Activated CD8-positive, alpha-beta memory T cell treated with anti-CD3 and anti-CD28 coated beads, Interleukin-2, amount 50 U/mL, for 24 hours (primary cell): ENCODE measurements around the gene SDC1.
"Not testable (repeated sequence)": the region's sequence is repeated elsewhere in the genome, so short reads cannot be mapped to it uniquely, and the experiment has no call there.

Source experiments
- DNase-seq: peaks from one replicate; pipeline ENCODE4 v3.0.0-alpha.2; 2020; ENCODE audit errors: extremely low read depth

Gene SDC1

DNA sequence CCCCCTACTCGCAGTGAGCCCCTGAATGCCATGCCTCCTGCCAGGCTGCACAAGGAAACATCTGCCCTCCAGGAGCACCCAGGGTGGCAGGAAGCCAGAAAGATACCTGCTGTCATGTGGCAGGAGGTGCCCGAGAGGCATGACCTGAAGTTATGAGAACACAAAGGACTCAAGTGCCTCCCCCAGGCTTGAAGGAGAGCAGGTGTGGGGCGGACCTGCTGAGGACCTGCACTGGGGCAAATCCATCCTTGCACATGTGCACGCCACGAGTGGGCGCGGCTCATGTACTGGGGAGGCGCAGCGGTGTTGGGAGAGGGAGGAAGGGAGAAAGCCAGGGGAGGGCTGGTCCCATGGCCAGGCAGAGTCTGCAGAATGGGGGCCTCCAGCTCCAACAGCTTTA is 26.9 kb downstream of the SDC1 start:
- no peak for DNase-seq

DNA sequence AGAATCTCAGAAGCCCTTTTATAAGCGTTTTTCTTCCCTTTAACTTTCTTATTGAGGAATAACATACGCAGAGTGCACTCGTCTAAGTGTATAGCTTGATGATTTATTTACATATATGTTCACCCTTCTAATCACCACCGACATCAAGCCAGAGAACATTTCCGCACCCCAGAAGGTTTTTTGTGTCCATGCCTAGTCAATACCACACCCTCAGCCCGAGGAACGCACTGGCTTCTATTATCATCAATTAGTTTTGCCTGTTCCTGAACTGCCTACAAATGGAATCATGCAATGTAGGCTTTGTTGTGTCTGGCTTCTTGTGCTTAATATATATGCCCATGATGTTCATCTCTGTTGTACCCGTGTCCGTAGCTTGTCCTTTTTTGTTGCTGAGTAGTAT is 27.7 kb downstream of the SDC1 start:
- DNase-seq = no peak

DNA sequence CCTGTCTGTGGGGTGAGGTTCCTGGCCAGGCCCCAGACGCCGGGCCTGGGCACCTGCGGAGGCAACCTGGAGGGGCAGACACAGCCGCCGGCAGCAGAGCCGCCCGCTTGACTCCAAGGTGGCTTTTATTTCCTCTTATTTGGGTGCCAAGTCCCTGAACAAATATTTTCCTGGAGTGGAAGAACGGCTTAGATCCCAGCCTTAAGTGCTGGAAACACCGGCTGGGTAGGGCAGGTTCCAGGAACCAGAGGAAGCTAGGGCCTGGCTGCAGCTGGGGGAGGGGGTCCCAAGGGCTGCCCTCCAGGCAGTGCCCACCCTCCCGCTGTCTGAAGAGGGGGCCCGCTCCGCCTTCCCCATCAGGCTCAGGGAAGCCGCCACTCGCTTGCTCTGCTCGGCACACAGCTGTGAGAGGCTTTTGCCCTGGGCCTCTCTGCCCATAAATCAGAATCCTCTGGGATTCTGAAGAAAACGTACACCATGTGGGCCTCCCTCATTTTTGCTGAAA is 28.2 kb downstream of the SDC1 start:
- no peak for DNase-seq

DNA sequence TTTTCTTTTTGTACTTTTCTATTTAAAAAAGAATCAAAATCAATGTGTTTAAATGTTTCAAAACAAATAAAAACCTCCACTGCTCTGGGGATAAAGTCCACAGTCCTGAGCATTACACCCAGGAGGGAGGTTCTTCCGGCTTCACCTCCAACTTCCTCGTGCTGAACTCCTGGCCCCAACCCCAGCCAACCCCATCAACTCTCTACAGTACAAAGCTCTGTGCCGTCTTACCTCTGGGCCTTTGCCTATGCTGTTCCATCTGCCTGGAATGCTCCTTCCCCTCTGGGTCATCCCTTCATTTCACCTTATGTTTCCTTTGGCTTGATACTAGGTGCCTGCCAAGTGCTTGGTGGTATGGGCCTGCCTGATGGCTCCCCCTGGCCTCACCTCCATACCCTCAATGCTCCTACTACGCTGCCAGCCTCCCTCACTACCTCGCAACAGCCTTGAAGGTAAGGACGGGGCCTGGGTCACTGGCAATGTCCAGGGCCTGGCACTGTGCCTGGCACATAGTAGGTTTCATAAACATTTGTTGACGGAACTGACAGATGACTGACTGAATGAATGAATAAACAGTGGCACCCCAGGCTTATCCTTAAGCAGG is 28.8 kb downstream of the SDC1 start:
- DNase-seq = no peak

DNA sequence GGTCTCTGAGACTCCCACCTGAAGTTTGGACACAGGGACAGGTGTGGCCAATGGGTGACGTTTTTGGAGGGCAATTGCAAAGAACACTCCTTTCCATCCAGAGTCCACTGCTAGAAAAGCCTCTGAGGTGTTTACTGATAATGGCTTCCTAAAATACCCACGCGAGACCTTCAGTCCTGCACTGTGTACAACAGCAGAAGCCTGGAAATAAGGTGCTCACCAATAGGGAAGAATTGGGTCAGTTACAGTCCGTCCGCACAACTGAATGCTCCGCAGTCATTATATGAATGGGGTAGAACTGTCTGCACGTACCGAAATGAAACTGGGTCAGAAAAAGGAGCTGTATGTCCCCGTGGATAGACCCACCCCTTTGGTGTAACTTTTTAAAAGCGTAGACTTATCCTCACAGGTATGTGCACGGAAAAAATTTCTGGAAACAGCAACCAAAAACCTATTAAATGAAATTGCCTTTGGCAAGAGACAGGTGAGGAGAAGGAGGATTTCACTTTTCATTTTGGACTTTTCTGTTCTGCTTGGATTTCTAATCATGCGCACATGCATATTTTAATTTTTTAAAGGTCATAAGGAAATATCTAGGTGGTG is 29.4 kb downstream of the SDC1 start:
- DNase-seq = no peak

DNA sequence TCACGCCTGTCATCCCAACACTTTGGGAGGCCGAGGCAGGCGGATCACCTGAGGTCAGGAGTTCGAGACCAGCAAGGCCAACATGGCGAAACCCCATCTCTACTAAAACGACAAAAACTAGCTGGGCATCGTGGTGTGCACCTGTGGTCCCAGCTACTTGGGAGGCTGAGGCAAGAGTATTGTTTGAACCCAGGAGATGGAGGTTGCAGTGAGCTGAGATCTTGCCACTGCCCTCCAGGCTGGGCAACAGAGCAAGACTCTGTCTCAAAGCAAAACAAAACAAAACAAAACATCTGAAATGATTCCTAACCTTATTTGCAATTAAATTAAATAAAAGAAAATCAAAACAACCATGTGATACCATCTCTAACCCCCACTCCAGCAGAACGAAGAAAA is 29.9 kb downstream of the SDC1 start:
- not testable (repeated sequence) for DNase-seq

DNA sequence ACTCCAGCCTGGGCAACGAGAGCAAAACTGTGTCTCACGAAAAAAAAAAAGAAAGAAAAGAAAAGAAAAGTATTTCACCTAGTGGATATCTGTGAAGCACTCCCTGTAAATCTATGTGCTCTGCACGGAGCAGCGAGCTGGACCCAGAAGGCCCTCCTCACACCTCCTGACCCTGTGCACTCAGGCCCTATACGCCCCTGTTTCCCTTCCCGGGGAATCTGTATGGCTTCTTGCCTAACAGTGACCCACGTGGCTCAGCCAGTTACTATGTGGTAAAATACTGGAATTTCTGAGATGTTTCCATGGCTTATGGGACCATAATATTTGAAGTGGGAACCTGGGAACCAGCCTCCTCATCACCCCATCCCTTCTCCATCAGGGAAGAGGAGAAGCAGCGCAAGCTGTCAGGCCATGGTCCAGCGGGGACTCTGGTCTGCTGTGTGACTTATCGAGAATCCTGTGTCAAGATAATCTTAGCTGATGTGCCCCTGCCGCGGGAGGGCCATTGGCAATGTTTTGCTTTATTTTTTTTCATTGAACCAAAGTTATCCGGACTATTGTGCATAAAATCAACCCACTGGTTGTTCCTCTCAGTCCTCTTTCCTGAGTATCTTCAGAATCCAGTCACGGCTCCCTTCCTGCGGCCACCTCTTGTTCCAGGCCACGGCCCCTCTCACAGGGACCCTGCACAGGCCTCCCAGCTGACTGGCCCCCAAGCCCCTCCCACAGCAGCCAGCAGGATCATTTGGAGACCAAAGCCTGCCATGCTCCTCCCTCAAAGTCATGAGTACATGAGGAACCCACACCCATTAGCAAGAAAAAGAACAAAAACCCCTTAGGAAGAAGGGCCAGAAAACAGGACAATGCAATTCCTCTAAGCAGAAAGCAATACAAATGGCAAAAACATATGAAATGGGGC is 30.6 kb downstream of the SDC1 start:
- DNase-seq = no peak

DNA sequence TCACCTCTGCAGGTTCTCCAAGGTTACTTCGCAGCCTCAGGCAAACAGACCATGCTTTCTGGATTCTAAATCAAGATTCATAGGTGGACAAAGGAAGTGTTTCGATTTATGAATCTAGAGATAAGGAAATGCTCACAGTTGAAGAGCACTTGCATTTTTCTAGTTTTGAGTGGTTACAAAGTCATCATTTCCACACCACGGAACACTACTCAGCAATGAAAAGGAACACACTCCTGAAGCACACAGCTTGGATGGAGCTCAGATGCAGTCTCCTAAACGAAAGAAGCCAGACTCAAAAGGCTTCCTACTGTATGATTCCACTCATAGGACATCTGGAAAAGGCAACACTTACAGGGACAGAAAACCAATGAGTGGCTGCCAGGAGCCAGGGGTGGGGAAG is 31.7 kb downstream of the SDC1 start:
- no peak for DNase-seq

DNA sequence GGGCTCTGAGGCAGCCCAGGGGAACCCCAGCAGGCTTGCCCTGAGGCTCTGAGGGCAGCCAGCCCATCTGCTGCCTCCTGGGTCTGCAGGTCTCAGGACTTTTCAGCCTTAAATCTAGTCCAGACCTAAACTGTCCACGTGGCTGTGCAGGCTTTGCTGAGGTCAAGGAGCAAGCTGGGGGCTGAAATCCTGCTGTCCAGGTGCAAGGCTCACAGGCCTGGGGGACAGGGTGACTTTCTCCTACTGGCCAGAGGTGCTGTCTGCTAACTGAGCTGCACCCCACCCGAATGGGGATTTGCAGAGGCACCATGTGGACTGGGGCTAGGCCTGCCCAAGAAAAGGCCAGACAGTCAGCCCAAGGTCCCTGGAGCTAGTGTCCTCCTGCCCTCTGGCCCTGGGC is 32.1 kb downstream of the SDC1 start:
- no peak for DNase-seq

DNA sequence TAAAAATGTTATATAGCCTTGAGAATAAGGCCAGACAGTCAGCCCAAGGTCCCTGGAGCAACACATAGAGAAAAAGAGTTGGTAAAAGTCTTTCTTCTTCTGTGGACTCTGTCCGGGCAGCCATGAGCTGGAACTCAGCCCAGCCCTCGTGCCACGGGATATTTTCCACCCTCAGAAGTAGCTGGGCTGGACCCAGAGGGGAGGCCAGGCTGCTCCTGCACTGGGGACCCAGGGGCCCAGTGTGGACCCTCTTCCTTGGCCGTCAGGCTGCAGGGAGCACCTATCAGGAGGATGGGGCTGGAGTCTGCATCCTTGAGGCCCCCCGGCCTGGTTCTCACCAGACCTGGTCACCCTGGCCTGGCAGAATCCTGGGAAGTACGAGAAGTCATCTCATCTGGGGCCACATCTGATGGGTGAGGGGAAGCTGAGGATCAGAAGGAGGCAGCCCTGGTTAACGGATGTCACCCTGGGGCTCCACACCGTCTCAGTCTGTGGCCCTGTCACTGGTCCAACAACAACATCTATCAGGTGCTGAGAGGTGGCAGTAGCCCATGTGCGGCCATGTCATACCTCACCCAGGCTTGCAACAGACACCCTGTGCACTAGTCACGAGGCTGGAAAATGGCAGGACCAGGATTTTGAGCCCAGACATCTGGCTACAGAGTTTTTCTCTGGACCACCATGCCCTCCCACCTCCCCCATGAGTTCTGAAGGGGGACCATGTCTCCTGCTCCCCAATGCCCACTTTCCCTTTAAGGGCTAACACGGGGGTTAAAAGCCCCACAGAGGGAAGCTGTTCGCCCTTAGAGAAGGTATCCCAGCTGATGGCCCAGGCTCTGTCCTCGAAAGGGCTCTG is 33.0 kb downstream of the SDC1 start:
- DNase-seq = no peak

DNA sequence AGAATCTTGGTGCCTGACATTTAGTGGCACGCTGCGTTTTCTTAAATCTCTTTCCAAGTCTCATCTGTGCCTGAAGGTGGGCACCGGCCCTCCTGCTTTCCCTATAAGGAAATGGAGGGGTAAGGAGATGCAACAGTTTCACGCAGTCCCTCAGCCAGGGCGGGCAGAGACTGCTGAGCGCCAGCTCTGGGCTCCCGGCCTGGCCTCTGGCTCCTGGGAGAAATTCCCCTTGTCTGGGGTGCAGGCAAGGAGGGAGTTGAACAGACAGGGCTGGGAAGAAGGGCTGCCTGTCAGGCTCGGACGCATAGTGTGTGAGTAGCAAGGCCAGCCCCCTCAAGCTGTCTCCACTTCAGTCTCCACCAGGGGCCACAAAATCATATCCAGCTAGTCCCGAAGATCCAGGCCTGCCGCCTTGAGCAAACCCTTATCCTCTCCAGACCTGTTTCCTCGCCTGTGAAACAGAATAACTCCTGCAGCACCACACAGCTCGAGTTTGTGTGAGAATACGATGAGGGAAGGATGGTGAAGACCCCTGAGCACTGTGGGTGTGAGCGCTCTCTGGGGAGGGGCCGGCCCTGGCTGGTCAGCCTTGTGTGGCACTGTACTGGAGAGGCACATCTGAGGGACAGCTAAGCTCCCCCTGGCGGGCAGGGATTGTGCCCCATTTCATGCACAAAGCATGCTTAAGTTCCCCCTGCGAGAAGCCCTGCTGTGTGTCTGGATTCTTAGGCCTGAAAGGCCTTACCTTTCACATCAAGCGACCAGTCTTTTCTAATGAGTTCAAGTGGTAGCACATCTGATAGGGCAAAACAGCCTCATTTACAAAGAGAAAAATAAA is 33.8 kb downstream of the SDC1 start:
- no peak for DNase-seq

DNA sequence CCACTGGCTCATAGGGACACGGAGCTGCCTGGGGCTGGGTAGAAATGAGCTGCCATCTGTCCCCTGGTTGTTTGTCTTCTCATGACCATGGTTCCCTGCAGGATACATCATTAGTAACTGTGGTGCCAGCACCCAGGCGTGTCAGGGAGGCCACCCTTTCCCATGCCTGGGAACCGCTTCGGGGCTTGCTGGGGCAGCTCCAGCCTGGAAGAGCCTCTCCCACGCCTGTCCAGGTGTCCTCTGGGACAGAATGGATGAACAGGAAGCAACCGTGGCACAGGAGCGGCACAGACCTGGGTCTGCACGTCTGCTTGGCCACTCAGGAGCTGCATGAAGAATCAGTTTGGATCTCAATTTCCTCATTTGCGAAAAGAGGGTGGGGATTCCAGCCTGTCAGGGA is 34.8 kb downstream of the SDC1 start:
- DNase-seq = no peak

DNA sequence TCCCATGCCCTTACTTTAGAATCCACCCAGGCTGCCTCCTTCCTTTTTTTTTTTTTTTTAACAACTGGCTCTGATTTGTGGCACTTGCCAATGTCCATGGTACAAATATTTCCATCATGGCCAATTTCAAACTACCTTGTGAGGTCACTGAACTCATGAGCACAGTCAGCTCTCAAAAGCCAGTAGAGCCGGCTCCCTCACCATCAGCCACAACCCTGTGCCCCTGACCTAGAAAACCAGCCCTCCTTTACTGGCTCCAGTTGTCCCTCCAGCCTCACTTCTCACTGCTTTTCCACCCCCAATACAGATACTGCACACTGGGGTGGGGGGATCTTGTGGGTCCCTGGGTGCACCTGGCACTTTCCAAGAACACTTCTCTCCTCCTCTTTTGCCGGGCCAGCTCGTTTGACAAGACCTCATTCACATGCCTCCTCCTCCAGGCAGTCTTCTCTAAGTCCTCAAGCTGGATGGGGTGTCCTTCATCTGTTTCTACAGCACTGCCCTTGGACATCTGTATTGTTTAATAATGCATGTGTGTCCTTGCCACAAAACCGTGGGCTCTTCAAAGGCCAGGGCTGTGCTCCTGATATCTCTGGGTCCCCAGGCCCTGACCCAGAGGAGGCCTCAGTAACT is 35.5 kb downstream of the SDC1 start:
- no peak for DNase-seq

DNA sequence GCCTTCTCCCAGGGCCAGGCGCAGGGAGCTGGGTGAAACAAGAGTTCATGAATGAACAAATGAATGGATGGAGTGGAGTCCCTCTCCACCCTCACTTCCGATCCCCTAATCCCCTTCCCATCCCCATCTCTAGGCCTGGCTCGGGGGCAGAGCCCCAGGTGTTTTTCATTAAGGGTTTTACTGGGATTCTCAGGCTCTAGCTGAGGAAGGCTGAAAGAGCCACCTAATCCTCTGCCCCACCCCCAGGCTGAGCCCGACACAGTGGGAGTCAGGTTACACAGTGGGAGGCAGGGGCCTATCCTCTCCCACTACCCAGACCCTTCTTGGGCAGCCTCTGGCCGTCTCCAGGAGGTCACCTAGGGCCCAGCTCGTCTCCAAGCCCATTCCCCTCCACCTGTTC is 36.1 kb downstream of the SDC1 start:
- no peak for DNase-seq

DNA sequence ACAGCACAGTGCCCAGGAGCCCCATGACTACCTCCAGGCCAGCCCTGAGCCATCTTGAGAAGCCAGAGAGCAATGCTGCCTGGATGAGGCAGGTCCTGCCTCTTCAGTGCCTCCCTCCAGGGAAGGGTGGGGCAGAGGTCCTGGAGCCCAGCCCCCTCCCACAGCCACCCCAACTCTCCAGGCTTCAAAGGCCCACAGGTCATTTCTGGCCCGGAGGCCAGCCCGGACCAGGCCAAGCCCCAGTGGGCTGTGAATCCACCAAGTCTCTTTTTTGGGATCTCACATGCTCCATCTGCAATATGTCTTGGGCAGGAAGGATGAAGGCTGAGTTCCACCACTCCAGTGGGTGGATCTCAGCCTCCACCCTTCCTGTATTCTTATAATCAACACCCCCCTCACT is 36.7 kb downstream of the SDC1 start:
- no peak for DNase-seq

DNA sequence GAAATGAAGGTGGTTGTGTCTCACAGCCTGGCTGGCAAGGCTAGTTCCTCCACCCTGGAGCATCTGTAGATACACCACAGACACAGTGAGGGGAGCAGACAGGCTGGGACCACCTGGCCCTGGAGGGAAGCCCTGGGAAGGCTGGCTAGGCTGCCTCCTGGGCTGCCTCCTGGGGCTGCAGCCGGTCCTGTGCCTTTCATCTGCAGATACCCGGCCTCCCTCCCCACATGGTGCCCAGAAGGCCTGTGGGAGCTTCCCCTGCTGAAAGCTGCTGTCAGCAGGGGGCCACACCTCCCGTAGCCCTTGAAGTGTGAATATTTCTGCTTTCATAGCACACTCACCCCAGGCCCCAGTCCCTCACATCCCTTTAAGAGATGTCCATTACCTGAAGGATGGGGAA is 37.6 kb downstream of the SDC1 start:
- DNase-seq = no peak

DNA sequence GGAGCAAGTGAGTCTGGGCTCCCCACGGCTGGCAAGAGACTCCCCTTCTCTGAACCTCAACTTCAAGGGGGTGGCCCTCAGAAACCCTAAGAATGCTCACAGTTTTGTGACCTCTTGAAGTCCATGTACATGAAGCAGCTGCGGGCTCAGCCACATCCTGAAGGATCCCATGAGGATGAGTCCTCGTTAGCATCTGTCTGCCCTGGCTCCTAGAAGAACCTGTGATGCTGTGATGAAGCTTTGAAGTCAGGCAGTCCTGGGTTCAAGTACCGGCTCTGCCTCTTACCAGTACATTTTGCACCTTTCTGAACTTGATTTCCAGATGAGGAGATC is 38.1 kb downstream of the SDC1 start:
- DNase-seq = no peak

DNA sequence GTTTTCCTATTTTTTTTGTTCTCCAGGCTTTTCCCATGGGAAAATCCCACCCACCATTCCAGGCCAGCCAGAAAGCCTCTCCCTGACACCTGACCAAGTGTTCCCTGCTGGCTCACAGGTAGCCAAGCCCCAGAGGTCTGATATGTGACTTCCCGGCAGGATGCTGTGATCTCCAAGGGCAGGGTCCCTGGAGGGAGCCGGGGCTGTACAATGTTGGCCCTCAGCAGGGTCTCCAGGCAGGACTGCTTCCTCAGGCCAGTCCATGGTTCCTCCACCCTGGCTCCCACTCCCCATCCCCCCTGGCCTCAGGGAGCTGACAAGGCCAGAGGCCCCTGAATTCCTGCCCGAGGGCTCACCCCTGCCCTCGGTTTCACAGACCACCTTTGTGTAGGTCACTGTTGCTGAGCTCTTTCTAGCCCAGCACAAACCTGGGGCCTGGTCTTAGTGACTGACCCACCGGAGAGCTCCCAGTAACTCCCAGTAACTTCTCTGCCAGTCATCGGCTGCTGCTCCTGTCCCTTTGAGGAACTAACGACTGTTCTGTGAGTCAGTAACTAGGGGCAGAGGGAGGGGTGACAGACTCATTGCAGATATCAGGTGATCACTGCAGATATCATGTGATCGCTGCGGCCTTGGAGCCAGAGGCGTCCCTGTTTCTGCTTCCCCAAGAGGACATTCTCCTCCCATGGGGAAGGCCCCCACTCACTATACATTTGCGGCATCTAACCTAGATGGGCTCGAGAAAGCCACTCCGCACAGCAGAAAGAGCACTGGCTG is 38.7 kb downstream of the SDC1 start:
- DNase-seq = no peak

DNA sequence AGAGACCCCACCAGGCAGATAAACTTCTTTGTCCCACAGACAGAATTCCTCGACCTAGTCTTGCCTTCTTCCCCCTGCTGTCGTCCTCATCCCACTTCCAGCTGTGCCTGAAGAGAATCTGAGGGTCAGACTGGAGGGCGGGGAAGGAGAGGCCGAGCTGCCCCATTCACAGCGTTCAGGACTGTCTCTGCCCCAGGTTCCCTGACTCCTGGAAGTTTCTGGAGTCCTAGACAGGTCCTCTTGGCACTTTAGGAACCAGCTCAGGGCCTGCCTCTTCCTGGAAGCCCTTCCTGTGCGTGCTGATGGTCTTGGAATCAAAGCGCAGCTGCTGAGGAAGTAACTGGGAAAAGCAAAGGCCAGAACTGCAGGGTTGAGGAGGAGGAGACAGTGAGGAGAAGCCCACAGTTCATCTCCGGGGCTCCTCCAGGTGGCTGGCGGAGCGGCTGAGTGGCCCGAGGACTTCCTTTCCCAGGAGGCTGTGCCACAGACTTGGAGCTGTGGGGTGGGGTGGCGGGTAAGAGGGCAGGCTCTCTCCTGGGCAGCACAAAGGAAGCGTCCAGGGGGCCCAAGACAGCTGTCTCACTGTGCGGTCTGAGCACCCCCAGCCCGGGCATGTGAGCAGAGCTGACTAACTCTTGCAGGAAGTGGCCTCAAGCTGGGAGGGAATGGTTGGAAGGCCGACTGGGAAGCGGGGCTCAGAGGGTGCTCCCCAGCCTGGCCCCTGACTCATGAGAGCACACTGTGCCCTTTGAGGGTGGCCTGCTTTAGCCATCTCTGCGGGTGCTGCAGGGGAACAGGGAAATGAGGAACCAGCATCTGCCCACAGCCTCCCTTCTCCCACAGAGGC is 39.5 kb downstream of the SDC1 start:
- no peak for DNase-seq
